HG02938 (cell line): ENCODE results near the gene VEGFA.

ENCODE experiments used
- ATAC-seq: cut with Tn5 transposase; IDR thresholded peaks from one replicate; pipeline ENCODE4 v1.9.1; 2021; ENCODE audit warnings: mild to moderate bottlenecking, moderate library complexity; ENCODE audit not compliant: unreplicated experiment

The VEGFA gene

GRCh38 chr6:43769526-43770371 is at the start of gene VEGFA:
TSS of gene VEGFA (plus strand) at chr6:43770211.
- peak; percentile 44 for ATAC-seq

GRCh38 chr6:43720999-43721398 is 49.0 kb upstream of the VEGFA start:
- no peak for ATAC-seq

- no peak for ATAC-seq
Observed at GRCh38 chr6:43722920-43723545, 47.0 kb upstream of the VEGFA start.

GRCh38 chr6:43723737-43724295 is 46.2 kb upstream of the VEGFA start:
- ATAC-seq: no peak

- ATAC-seq: no peak
Observed at GRCh38 chr6:43724354-43724753, 45.7 kb upstream of the VEGFA start.

- ATAC-seq: peak; percentile 51
Observed at GRCh38 chr6:43724914-43725642, 44.9 kb upstream of the VEGFA start.

GRCh38 chr6:43725643-43726580 is 44.1 kb upstream of the VEGFA start:
- no peak for ATAC-seq

- ATAC-seq: no peak
Observed at GRCh38 chr6:43727634-43728033, 42.4 kb upstream of the VEGFA start.

- no peak for ATAC-seq
Observed at GRCh38 chr6:43728586-43728985, 41.4 kb upstream of the VEGFA start.

GRCh38 chr6:43729537-43729936 is 40.5 kb upstream of the VEGFA start:
- ATAC-seq: no peak

GRCh38 chr6:43730634-43731033 is 39.4 kb upstream of the VEGFA start:
- no peak for ATAC-seq

GRCh38 chr6:43733471-43734293 is 36.3 kb upstream of the VEGFA start:
- no peak for ATAC-seq

- no peak for ATAC-seq
Observed at GRCh38 chr6:43734294-43734665, 35.7 kb upstream of the VEGFA start.

GRCh38 chr6:43735642-43736199 is 34.3 kb upstream of the VEGFA start:
- ATAC-seq: no peak

- no peak for ATAC-seq
Observed at GRCh38 chr6:43736211-43736786, 33.7 kb upstream of the VEGFA start.

GRCh38 chr6:43736844-43737243 is 33.2 kb upstream of the VEGFA start:
- ATAC-seq: no peak

- ATAC-seq: no peak
Observed at GRCh38 chr6:43737272-43738081, 32.5 kb upstream of the VEGFA start.

- no peak for ATAC-seq
Observed at GRCh38 chr6:43738267-43738676, 31.7 kb upstream of the VEGFA start.
